Activated CD8-positive, alpha-beta memory T cell treated with anti-CD3 and anti-CD28 coated beads, Interleukin-2, amount 50 U/mL, for 24 hours (primary cell): ENCODE data around the gene NUP37.

Experiments
- DNase-seq: peaks from one replicate; pipeline ENCODE4 v3.0.0-alpha.2; 2020; ENCODE audit errors: extremely low read depth

NUP37 gene

DNA sequence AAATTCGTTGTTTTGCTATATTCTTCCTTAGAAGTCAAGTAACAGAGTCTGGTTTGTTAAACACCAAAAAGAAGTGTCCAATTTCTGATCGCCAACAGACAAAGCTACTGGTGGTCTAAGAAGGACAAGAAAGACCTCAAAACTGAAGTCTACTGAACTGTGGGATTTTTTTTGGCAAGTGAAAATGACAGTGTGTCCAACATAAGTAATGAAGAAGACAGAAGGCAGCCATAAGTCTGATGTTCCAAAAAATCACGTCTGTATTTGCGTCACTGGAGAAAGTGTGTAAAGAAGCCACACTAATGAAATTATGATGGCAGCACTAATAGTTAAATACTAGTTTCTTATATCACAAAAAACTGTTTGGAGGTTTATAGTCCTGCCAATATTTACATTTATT, 90.8 kb downstream of the NUP37 start:
- no peak for DNase-seq

DNA sequence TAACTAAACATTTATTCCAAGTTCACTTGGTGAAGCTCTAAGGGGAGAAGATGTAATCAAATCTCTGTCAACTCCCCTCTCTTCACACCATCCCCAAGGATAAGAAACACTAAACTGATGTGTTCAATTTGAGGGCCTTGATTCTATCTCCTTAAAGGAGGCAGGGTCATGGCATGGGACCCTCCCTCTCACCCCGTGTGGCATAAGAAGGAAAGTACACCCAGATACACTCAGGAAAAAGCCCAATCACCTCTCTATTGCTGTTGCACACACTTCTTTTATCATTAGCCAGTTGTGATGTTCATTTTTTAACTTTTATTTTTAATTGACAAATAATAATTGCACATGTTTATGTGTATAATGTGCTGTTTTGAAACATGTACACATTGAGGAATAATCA, 93.2 kb downstream of the NUP37 start:
- no peak for DNase-seq

DNA sequence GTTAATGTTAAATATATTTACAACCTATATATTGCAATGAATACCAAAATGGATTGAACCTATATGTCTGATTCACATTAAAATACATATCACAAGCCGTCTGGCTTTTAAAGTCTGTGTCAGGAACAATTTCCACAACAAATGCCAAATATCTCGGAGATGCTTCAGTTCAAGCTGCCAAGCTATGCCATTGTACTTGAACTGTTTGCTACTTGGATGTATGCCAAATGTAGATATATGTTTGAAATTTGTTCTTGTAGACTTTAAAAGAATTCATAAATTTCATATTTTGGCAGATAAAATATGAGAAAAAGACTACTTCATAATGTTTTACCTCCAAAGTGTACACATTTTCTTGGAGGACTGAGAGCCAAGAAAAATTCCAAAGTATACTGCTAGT, 95.1 kb downstream of the NUP37 start:
- DNase-seq = no peak

GRCh38 chr12:102023343-102023930, 96.5 kb downstream of the NUP37 start:
- no peak for DNase-seq
